OCI-LY3 (cell line): Measurements from ENCODE around the gene MYO9A.

Experiments
- H2AFZ ChIP-seq: fragments of 200-600, 300-600 bp; shearing (Covaris generic); 2 replicates; pipeline ENCODE4 v1.6.0; 2014; ENCODE audit warnings: antibody characterized with exemption, low read depth, low read length
- H3K27ac ChIP-seq: fragments of 200-600, 300-600 bp; sonication (generic); 2 replicates; pipeline ENCODE4 v1.5.1; 2014; ENCODE audit warnings: mild to moderate bottlenecking, low read length, moderate library complexity, mixed read lengths
- H3K27me3 ChIP-seq: fragments of 200-600, 300-600 bp; sonication (generic); 2 replicates; pipeline ENCODE4 v1.6.1; 2014; ENCODE audit warnings: low read depth, low read length, mixed read lengths
- H3K36me3 ChIP-seq: fragments of 200-600, 300-600 bp; sonication (generic); replicated peaks from 2 replicates; pipeline ENCODE3; 2014; ENCODE audit warnings: low read depth, low read length, mixed read lengths
- H3K4me1 ChIP-seq: fragments of 300-600, 200-600 bp; sonication (generic); 2 replicates; pipeline ENCODE4 v1.6.1; 2014; ENCODE audit warnings: low read length, mixed read lengths
- H3K4me2 ChIP-seq: fragments of 200-600, 300-600 bp; sonication (generic); 2 replicates; pipeline ENCODE4 v1.6.1; 2014; ENCODE audit warnings: low read length, mixed read lengths
- H3K4me3 ChIP-seq: fragments of 300-600, 200-600 bp; sonication (generic); 2 replicates; pipeline ENCODE4 v1.5.1; 2014; ENCODE audit warnings: antibody characterized with exemption, mild to moderate bottlenecking, low read length, moderate library complexity
- H3K79me2 ChIP-seq: fragments of 300-600, 200-600 bp; shearing (Covaris generic); 2 replicates; pipeline ENCODE4 v1.6.1; 2014; ENCODE audit warnings: mild to moderate bottlenecking, low read length, mixed read lengths
- H3K9ac ChIP-seq: fragments of 300-600, 200-600 bp; shearing (Covaris generic); 2 replicates; pipeline ENCODE4 v1.6.0; 2014; ENCODE audit warnings: mild to moderate bottlenecking, low read length, moderate library complexity
- H3K9me3 ChIP-seq: fragments of 200-600, 300-600 bp; shearing (Covaris generic); 2 replicates; pipeline ENCODE4 v1.6.1; 2014; ENCODE audit warnings: low read length, mixed read lengths; ENCODE audit not compliant: insufficient read depth
- H4K20me1 ChIP-seq: fragments of 200-600, 300-600 bp; sonication (generic); 2 replicates; pipeline ENCODE4 v1.6.1; 2016; ENCODE audit warnings: low read length, mixed read lengths; ENCODE audit not compliant: insufficient read depth
- EZH2phosphoT487 ChIP-seq: fragments of 200-600 bp; shearing (Covaris generic); IDR thresholded peaks from 2 replicates; pipeline ENCODE4 v1.6.1; 2018; ENCODE audit warnings: antibody characterized with exemption, mixed run types, low read depth
- TF ChIP-seq, protein P1 (sequence below): fragments of 200-600, 300-600 bp; sonication (generic); IDR thresholded peaks from 2 replicates; pipeline ENCODE4 v1.5.1; 2014; ENCODE audit warnings: antibody characterized with exemption, low read length, low read depth

Gene MYO9A

DNA sequence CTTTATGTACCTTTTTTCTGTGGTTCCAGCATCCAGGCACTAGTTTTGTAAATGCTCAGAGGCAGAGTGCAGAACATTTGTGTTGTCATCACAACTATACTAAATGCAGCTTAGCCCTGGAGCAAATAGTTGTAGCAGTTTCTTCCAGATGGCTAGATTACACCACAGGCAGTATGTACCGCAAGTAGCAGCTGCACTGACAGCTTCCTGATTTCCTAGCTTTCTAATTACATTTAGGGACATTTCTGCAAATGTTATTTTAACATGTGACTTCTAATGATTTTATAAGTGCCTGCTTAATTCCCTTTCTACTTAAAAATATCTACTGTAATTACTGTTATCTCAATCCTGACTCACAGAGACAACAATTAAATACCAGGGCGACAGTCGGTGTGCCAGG, 201.1 kb downstream of the MYO9A start:
- Histone ChIP-seq H3K4me2 (peak overlapping the region; percentile 57), H3K4me1 (peaks cover 52% of the 10 kb centered on the region), H3K79me2 (no peaks in the 10 kb centered on the region), H3K27ac (peak overlapping the region; percentile 94), H3K27me3 (no peaks in the 10 kb centered on the region), H3K36me3 (peaks cover 17% of the 10 kb centered on the region), H3K9me3 (peaks cover 8% of the 10 kb centered on the region; the same call in 1 of the 2 replicates), H3K4me3 (no peak overlapping the region), H2AFZ (no peak overlapping the region), H3K9ac (peak overlapping the region; percentile 35; the same call in 1 of the 2 replicates), H4K20me1 (no peaks in the 10 kb centered on the region)
- no peak for TF ChIP-seq EZH2phosphoT487

DNA sequence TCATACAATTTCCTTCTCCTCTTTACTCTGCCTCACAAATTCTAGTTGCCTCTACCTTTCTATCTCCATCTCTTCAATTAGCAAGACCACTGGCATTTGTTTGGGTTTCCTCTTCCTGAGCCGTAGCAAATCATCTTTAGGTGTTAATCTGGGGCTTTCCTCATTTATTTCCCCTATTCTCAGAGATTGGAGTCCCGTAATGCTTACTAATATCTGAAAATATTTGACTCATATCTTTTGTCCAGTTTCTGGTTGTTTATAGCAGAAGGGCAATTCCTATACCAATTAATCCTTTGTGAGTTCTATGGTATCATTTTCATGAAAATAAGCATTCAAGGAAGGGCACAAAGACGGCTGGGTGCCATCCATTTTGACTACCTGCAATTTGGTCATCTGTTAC, 203.9 kb downstream of the MYO9A start:
- H3K27me3 ChIP-seq, result no peaks in the 10 kb centered on the region
- peak overlapping the region; percentile 67 for H3K9ac ChIP-seq
- peaks cover 8% of the 10 kb centered on the region; the same call in 1 of the 2 replicates for H3K9me3 ChIP-seq
- no peaks in the 10 kb centered on the region for H4K20me1 ChIP-seq
- no peak overlapping the region for H2AFZ ChIP-seq
- H3K36me3 ChIP-seq, result peaks cover 40% of the 10 kb centered on the region
- TF ChIP-seq EZH2phosphoT487, result no peak
- TF ChIP-seq, protein P1, sequence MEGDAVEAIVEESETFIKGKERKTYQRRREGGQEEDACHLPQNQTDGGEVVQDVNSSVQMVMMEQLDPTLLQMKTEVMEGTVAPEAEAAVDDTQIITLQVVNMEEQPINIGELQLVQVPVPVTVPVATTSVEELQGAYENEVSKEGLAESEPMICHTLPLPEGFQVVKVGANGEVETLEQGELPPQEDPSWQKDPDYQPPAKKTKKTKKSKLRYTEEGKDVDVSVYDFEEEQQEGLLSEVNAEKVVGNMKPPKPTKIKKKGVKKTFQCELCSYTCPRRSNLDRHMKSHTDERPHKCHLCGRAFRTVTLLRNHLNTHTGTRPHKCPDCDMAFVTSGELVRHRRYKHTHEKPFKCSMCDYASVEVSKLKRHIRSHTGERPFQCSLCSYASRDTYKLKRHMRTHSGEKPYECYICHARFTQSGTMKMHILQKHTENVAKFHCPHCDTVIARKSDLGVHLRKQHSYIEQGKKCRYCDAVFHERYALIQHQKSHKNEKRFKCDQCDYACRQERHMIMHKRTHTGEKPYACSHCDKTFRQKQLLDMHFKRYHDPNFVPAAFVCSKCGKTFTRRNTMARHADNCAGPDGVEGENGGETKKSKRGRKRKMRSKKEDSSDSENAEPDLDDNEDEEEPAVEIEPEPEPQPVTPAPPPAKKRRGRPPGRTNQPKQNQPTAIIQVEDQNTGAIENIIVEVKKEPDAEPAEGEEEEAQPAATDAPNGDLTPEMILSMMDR, result no peak
- H3K4me3 ChIP-seq, result peak overlapping the region; percentile 29
- H3K4me2 ChIP-seq, result peak overlapping the region; percentile 57
- peaks cover 63% of the 10 kb centered on the region for H3K4me1 ChIP-seq
- H3K27ac ChIP-seq, result peak overlapping the region; percentile 94
- no peaks in the 10 kb centered on the region for H3K79me2 ChIP-seq

DNA sequence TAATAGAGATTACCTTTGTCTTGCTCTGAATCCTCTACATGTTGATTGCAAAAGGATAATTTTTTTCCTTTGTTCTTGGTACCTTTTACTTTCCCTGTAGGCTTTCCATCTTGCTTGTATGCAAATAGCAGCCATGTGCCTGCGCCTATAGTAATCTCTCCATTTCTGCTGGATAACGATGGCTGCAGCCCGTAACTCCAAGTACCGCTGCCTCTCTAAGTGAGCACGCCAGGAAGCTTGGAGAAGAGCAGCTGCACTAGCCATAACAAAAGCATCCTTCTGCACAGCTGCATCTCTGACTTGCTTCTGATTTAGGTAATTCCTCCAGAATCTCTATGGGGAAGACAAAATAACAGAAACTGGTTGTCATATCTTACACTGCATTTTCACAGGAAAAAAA, 218.3 kb downstream of the MYO9A start:
- no peaks in the 10 kb centered on the region for H3K9me3 ChIP-seq
- TF ChIP-seq, protein P1, result no peak
- TF ChIP-seq EZH2phosphoT487, result no peak
- no peak overlapping the region for H3K4me3 ChIP-seq
- H3K27ac ChIP-seq, result no peak overlapping the region
- H3K79me2 ChIP-seq, result no peaks in the 10 kb centered on the region
- no peaks in the 10 kb centered on the region for H3K27me3 ChIP-seq
- H4K20me1 ChIP-seq, result no peaks in the 10 kb centered on the region
- no peak overlapping the region for H3K4me2 ChIP-seq
- H2AFZ ChIP-seq, result no peak overlapping the region
- H3K36me3 ChIP-seq, result peaks cover 47% of the 10 kb centered on the region
- no peak overlapping the region for H3K9ac ChIP-seq
- H3K4me1 ChIP-seq, result no peaks in the 10 kb centered on the region

DNA sequence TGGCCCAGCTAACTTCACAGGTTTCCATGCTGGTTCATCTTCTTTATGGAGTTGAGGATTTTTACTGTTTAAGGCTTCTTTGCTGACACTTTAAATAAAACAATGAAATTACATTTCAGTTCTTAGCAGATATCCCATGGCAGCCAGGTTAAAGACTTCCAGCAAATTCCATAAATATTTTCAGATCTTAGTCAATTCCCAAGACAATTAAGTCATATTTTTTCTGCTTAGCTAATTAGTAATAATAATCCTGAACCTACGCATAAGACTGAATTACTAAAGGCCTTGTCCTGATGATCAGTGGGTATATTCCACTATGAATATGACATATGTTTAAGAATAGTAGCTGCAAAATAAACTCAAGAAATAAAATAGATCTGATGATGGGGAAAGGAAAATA, 224.3 kb downstream of the MYO9A start:
- H4K20me1 ChIP-seq, result no peaks in the 10 kb centered on the region
- no peak overlapping the region for H3K27ac ChIP-seq
- H3K4me3 ChIP-seq, result no peak overlapping the region
- no peaks in the 10 kb centered on the region for H3K79me2 ChIP-seq
- no peak overlapping the region for H3K4me2 ChIP-seq
- H3K9ac ChIP-seq, result no peak overlapping the region
- H2AFZ ChIP-seq, result no peak overlapping the region
- H3K4me1 ChIP-seq, result peaks cover 31% of the 10 kb centered on the region
- no peaks in the 10 kb centered on the region for H3K9me3 ChIP-seq
- TF ChIP-seq, protein P1, result no peak
- TF ChIP-seq EZH2phosphoT487, result no peak
- no peaks in the 10 kb centered on the region for H3K27me3 ChIP-seq
- peaks cover 38% of the 10 kb centered on the region for H3K36me3 ChIP-seq
